NCI-H1417 (cell line): ENCODE measurements around the gene GRPEL1.

Source experiments
- DNase-seq, 3 experiments: peaks; one replicate each; lab custom pipeline; 2025; lab: John Stamatoyannopoulos, UW

Gene GRPEL1

GRCh38 chr4:7066006-7066405 lies 1.9 kb downstream of the GRPEL1 start:
- DNase-seq, result no peak

- DNase-seq, result no peak
Observed at GRCh38 chr4:7063362-7063761, 4.5 kb downstream of the GRPEL1 start.

GRCh38 chr4:7062816-7063215 lies 5.0 kb downstream of the GRPEL1 start:
- DNase-seq, result no peak

GRCh38 chr4:7061815-7062214 lies 6.0 kb downstream of the GRPEL1 start:
- DNase-seq, result no peak

GRCh38 chr4:7060346-7061150 lies 7.3 kb downstream of the GRPEL1 start:
- no peak for DNase-seq

- DNase-seq, result no peak
Observed at GRCh38 chr4:7059662-7060061, 8.2 kb downstream of the GRPEL1 start.

- no peak for DNase-seq
Observed at GRCh38 chr4:7058792-7059191, 9.1 kb downstream of the GRPEL1 start.

GRCh38 chr4:7055990-7056325 lies 11.9 kb downstream of the GRPEL1 start:
- DNase-seq, result no peak

- no peak for DNase-seq
Observed at GRCh38 chr4:7055111-7055989, 12.5 kb downstream of the GRPEL1 start.

GRCh38 chr4:7054106-7054880 lies 13.6 kb downstream of the GRPEL1 start:
- DNase-seq, result no peak

- peak in 1 of 3 experiments; percentile 48 for DNase-seq
Observed at GRCh38 chr4:7052923-7053715, 14.7 kb downstream of the GRPEL1 start.

GRCh38 chr4:7052313-7052712 lies 15.6 kb downstream of the GRPEL1 start:
- no peak for DNase-seq

GRCh38 chr4:7051905-7052304 lies 16.0 kb downstream of the GRPEL1 start:
- DNase-seq, result no peak

GRCh38 chr4:7051144-7051495 lies 16.7 kb downstream of the GRPEL1 start:
- DNase-seq, result no peak

- DNase-seq, result no peak
Observed at GRCh38 chr4:7050481-7051143, 17.3 kb downstream of the GRPEL1 start.

GRCh38 chr4:7049739-7050138 lies 18.1 kb downstream of the GRPEL1 start:
- DNase-seq, result no peak

GRCh38 chr4:7049295-7049694 lies 18.6 kb downstream of the GRPEL1 start:
- no peak for DNase-seq

- no peak for DNase-seq
Observed at GRCh38 chr4:7048642-7049041, 19.2 kb downstream of the GRPEL1 start.

- DNase-seq, result no peak
Observed at GRCh38 chr4:7046971-7047370, 20.9 kb downstream of the GRPEL1 start.

- no peak for DNase-seq
Observed at GRCh38 chr4:7045961-7046921, 21.6 kb downstream of the GRPEL1 start.
